DMS79 (cell line): ENCODE results near the gene TFIP11.

Experiments
- DNase-seq: peaks from one replicate; lab custom pipeline; 2025; lab: John Stamatoyannopoulos, UW

The TFIP11 gene

GRCh38 chr22:26479043-26479791 is 33.1 kb downstream of the TFIP11 start:
- DNase-seq, result no peak

DNA sequence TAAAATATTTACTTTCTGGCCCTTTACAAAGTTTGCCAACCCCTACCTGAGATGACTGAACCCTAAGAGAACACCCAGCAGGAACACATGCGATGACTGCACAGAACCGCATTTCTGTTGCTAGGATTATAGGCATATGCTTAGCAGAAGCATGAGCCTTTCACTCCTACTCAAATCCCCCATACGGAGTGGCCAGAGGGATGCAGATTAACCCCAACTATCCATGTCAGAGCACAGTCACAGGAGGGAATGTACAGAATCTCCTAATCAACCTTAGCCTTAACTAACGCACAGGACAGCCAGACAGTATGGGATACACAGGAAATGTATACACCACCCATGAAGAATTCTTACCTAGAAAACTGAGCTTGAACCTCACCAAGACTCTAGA is 34.9 kb downstream of the TFIP11 start:
- DNase-seq, result no peak

GRCh38 chr22:26476705-26477340 is 35.5 kb downstream of the TFIP11 start:
- no peak for DNase-seq

DNA sequence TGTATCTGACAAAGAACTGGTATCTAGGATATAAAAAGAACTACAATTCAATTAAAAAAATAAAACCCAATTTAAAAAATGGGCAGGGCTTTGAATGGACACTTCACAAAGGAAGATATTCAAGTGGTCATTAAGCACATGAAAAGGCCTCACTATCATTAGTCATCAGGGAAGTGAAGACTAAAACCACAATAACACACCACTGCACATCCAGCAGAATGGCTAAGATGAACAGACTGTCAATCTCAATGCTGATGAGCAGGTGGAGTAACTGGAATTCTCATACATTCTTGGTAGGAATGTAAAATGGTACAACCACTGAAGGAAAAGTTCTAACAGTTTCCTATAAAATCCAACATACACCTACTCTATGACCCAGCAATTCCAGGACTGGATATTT is 37.6 kb downstream of the TFIP11 start:
- DNase-seq, result no peak

- DNase-seq, result no peak
Measured at GRCh38 chr22:26471522-26471921, 40.8 kb downstream of the TFIP11 start.

DNA sequence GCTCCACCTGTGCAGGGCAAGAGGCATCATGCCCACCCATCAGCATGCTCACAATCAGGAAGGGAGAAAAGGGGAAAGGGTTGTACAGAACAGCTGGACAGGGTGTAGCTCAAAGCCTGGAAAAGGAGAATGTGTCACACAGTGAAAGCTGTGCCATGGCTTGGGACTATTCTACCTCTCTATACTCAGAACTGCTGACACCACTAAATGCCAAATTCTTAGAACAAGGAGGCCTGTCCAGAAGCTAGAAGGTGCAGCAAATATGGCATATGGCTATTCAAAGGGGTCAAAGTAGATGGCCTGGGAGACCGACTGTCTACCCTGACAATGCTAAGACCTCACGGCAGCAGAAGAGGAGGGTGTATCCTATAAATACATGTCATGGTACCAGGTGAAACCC is 41.5 kb downstream of the TFIP11 start:
- no peak for DNase-seq

DNA sequence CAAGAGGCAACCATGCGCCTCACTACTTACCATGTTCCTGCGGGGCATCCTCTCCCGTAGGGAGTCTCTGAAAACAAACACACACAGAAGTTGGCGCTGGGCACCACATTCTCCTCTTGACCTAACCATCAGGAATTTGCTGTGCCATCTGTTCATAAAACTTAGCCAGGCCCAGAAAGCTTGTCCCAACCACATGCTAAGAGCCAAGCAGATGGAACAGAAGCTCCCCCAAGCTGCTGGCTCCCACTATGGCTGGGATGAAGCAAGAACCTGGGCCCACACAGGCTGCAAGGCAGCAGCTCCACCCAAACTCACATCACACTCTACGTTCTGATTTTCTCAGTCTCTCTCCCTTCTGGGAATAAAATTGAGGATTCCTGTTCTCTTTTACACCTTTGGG is 46.1 kb downstream of the TFIP11 start:
- DNase-seq, result no peak

DNA sequence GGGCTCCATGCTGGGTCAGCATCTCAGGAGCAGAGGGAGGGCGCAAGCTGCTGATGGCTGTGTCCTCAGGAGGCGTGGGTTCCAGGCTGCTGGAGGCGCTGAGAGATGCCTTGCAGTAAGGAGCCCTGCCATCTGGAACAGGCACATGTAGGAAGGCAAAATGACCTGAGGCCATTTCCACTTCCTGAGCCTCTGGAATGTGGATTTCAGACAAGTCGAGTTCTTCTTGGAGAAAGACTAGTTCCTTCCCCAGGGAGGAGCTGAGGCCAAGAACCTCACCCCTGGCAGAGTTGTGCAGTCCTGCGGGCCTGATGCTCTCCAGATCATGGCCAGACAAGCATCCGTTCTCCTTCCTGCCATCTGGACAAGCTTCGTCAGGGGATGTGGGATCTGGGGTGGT is 48.0 kb downstream of the TFIP11 start:
- DNase-seq, result no peak

DNA sequence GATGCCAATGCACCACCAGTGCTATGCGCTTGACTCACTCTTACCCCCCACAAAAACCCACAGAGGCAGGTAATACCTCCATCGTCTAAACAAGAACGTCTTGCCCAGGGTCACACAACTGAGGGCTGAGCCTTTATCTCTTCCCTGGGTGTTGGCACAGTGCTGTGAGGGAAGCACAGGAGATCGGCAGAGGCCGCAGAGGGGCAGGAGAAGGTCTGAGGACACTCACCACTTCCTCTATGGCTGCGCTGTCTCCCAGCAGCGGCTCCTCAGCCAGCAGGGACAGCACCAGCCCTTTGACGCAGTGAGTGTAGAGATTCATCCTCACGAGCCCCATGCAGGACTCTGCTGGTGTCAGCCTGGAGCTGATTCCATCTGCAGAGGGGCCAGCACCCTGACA is 48.6 kb downstream of the TFIP11 start:
- DNase-seq, result no peak

DNA sequence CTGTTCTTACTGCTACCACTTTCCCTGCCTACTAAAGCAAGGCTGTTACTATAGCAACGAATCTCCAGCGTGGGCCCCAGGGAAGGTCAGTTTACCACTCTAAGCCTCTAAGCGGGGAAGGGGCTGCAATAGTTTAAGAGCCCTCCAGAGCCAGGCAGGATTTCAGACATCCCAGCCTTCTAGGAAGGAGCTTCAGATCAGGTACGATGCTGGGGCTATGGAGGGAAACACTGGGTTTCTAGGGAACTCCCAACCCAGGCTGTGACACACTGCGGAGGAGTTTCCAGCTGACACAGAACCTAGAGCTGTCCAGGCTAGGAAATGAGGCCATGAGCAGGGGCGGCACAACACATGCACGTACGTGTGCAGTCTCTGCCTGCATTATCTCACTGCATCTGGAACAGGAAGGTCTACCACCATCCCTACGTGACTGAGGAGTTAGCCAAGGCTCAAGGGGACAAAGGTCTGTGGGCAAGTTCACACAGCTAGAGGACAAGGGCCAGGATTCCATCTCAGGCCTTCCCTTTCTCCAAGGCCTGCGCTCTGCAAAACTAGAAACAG is 49.1 kb downstream of the TFIP11 start:
- no peak for DNase-seq

- no peak for DNase-seq
Measured at GRCh38 chr22:26462641-26463040, 49.6 kb downstream of the TFIP11 start.

GRCh38 chr22:26462051-26462450 is 50.2 kb downstream of the TFIP11 start:
- no peak for DNase-seq

DNA sequence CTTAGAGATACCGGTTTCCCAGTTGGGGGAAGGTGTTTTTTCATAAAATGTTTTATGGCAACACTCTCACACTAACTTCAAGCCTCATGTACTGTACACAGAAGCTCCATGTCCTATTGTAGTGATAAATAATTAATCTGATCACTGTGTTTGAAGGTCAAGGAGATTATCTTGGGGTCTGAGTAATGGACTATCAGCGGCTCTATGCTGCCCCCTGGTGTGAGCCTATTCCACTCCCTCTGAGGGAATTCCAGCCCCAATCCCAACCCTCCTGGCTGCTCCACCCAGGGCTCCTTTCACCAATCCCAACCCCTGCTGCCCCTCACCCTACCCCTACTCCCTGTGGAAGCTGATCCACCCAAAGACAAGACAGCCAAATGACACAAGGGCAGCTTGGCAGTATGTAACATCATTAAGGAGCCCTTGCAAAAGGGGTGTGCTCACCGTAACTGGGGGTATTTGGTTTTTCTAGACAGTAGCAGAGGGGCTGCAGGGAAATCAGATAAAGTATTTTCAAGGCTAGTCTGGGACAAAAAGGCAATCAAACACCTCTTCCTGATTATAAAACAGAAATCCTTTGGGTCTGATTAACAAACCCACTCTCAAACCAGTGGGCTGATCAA is 51.0 kb downstream of the TFIP11 start:
- DNase-seq, result no peak

DNA sequence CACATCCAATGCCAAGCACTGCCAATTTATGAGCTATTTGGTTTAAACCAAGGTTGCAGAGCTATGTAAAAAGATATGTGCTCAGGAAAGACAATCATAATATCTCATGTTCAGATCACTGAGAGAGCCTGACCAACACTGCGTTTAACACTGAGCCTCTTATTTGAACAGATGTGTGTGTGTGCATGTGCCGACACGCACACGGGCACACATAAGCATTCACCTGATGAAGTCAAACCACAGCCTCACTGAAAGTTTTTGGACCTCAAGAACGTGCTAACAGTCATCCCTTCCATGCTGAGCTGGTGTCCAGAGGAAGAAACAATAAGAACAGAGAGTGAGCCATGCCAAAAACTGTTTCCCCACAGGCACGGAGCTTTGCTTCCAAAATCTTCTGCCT is 52.1 kb downstream of the TFIP11 start:
- no peak for DNase-seq

GRCh38 chr22:26457661-26458272 is 54.5 kb downstream of the TFIP11 start:
- no peak for DNase-seq

- no peak for DNase-seq
Measured at GRCh38 chr22:26453812-26454500, 58.3 kb downstream of the TFIP11 start.

DNA sequence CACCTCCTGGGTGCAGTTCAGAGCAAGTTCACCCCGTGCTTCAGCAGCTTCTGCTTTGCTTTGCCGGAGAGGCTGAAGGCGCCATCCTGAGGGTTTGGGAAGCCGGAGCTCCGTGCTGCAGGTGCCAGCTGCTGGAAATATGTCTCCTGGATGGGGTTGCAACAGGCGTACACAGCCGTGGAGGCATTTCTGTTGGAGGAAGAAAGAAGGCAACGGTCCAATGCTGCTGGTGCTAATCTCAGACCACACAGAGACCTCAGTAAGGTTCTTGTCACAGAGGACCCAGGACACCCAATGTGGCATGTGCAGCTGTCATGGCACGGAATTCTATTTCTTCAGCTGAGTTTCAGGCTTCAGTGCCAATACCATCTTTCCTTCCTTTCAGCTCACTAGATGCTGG is 59.1 kb downstream of the TFIP11 start:
- no peak for DNase-seq

DNA sequence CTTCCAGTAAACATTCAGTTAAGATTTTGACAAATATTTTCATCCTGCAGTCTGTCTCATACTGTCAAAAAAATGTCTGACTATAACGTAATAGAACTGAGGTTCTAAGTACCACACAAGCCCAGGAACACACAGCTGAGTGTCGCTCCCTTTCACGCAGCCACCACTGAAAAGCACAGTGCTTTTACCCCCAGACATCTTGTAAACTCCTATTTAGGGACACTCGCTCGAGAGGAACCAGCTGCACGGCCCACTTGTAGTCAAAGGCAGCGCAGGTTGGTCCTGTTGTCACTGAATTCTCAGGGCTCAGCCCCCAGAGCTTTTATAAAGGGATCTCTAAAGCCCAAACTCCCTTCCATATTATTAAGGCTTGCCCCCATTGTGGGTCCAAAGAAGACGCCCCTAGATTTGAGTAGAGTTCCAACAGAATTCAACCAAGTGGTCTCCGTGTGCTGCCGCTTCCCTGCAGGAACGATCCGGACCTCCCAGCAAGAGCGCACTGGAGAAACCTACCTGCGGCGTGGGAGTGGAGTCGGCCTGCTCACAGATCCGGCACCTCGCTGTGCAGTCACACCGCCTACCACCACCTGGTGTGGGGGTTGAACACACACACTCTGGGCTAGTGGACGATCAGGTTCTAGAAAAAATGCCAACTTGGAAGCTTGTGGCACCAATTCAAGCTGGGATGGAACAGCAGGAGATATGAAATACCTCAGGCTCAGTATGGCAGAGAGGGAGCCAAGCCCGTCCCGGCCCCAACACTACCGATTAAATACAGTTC is 59.8 kb downstream of the TFIP11 start:
- no peak for DNase-seq

DNA sequence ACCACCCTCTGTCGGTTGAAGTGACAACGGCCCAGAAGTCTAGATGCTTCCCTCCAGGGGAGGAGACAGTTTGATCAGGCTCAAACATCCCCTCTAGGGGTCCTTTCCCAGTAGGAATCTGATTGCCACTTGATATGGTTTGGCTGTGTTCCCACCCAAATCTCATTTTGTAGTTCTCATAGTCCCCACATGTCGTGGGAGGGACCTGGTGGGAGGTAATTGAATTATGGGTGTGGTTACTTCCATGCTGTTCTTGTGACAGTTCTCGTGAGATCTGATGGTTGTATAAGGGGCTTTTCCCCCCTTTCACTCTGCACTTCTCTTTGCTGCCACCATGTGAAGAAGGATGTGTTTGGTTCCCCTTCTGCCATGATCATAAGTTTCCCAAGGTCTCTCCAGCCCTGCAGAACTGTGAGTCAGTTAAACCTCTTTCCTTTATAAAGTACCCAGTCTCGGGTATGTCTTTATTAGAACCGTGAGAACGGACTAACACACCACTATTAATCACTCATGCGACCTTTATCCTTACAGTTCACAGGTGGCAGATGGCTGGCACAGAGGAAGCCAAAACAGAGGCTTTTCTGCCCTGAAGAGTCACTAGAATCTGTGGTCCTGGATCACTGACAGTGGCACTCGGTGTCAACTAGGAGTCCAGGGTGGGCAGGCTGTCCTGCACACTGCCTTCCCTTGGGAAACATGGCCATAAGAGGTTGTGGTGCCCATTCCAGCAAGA is 61.7 kb downstream of the TFIP11 start:
- no peak for DNase-seq

- DNase-seq, result no peak
Measured at GRCh38 chr22:26448941-26449340, 63.3 kb downstream of the TFIP11 start.

GRCh38 chr22:26448334-26448733 is 63.9 kb downstream of the TFIP11 start:
- DNase-seq, result no peak
